VCaP (cell line): Measurements from ENCODE around the gene STK17B.

Experiments
- H3K27ac ChIP-seq: fragments of 450-650 bp; 2 replicates; pipeline ENCODE4 v1.5.1; 2017
- TF ChIP-seq, protein P1 (sequence below): fragments of 450-650 bp; conservative IDR thresholded peaks from 2 replicates; pipeline ENCODE4 v1.5.1; 2017; ENCODE audit warnings: mild to moderate bottlenecking, moderate library complexity

The STK17B gene

DNA sequence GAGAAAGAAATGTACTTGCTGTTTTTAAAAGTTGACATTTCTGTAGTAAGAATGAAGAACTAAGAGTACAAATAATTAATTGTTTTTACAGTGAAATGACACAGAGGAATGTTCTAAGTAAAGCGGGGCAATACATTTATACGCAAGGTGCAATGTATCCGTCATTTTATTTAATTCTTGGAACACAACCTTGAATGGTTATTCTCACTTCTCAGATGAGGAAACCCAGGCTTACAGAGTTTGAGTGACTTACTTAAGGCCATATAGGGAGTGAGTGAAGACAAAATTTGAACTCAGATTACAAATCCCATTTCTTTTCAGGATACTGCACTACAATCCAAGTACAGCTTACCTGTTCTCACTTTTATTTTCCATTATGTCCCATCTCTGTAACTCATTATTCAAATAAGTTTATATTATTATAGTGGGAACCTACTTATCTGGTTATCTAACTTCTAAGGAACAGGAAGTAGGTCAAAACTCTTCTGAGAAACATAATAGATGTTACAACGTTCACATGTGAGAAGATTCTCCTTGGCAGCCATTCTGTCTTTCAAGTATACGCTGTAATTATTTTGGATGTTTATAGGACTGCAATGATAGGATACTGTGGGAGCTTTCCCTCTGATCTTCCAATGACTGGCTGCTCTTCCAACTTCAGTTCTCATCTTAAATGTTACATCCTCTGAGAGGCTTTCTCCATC, 12.3 kb upstream of the STK17B start:
- no peak overlapping the region; the same call in 1 of the 2 replicates for H3K27ac ChIP-seq
- TF ChIP-seq, protein P1, sequence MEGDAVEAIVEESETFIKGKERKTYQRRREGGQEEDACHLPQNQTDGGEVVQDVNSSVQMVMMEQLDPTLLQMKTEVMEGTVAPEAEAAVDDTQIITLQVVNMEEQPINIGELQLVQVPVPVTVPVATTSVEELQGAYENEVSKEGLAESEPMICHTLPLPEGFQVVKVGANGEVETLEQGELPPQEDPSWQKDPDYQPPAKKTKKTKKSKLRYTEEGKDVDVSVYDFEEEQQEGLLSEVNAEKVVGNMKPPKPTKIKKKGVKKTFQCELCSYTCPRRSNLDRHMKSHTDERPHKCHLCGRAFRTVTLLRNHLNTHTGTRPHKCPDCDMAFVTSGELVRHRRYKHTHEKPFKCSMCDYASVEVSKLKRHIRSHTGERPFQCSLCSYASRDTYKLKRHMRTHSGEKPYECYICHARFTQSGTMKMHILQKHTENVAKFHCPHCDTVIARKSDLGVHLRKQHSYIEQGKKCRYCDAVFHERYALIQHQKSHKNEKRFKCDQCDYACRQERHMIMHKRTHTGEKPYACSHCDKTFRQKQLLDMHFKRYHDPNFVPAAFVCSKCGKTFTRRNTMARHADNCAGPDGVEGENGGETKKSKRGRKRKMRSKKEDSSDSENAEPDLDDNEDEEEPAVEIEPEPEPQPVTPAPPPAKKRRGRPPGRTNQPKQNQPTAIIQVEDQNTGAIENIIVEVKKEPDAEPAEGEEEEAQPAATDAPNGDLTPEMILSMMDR: no peak

DNA sequence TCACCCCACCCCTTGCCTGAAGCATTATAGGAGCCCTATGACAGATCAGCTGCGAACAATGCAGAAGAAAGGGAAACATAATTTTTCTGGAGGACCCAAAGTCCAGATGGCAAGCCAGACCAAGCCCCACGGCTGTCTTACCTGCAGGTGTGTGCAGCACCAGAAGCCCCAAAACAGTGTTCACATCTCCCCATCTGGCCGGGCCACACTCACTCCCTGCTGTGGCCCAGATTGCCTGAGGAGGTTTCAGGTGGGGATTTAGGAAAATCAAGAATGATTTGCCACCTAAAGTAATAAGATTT, 11.7 kb upstream of the STK17B start:
- H3K27ac ChIP-seq: peak overlapping the region; percentile 59

DNA sequence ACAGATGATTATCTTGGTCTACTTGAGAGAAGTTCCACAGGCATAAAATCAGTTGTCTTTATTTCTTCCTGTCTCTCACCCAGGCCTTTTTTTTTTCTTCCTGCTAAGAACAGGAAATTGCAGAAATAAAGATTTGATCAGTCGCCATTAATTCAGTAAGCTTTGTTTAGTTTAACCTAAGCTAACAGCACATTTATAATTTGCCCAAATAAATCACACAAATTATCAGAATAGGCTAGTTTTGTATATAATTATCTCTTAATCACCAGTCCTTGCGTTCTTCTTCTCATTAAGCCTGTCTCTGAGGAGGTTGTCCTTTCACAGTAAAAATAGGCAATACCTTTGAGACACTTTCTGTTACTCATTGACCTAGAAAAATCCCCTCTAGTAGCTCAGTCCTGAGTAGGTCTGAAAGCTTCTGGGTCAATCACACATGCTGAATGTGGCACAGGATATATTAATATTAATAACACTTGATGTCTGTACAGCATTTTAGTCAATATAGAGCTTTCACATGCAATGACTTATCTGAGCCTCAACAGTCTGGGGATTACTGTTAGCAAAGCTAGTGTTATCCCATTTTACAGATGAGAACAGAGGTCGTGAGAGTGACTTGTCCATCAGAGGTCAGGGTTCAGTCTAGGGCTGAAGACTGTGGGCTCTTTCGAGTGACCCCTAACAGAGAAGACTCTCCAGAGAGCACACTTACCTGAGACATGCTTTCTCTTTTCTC, 11.2 kb upstream of the STK17B start:
- TF ChIP-seq, protein P1: no peak
- H3K27ac ChIP-seq: peak overlapping the region; percentile 59

More for the DNA sequence above, 11.7 kb upstream of the STK17B start:
- TF ChIP-seq, protein P1: no peak

DNA sequence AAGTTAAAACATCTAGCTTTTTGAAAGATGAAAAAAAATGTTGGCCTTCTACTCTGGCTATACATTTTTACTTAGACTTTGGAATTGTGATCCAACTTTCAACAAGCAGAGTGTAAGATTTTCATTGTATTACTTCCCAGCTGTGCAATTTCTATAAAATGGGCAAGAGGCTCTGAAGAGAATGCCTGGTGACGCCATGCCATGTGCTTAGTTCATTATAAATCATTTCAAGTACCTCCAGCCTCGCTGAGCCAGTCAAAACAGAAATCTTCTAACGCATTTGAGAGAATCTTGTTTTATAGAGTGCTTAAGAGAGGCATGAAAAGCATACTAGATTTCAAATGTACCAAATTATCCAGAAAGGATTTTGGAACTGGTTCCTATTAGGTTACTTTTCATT, 10.1 kb upstream of the STK17B start:
- TF ChIP-seq, protein P1: no peak

DNA sequence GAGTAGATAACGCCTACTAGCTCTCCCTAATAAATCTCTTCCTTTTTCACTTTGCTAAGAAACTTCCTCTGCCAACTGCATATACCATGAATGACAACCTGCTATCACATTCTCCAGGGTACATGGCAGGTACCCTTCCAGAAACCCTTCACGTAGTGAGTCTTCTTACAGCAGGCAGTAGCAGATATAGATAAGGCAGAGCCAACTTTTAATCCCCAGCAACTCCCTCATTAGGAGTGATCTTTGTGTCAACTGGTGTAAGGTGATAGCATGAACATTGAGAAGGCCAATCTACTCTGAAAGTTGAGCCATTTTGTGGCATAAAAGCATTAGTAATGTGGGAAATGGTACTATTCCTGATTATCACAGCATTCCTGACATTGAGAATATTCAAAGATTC, 5.7 kb upstream of the STK17B start:
- TF ChIP-seq, protein P1: no peak
- no peak overlapping the region for H3K27ac ChIP-seq

More for the DNA sequence above, 10.1 kb upstream of the STK17B start:
- H3K27ac ChIP-seq: peak overlapping the region; percentile 59

DNA sequence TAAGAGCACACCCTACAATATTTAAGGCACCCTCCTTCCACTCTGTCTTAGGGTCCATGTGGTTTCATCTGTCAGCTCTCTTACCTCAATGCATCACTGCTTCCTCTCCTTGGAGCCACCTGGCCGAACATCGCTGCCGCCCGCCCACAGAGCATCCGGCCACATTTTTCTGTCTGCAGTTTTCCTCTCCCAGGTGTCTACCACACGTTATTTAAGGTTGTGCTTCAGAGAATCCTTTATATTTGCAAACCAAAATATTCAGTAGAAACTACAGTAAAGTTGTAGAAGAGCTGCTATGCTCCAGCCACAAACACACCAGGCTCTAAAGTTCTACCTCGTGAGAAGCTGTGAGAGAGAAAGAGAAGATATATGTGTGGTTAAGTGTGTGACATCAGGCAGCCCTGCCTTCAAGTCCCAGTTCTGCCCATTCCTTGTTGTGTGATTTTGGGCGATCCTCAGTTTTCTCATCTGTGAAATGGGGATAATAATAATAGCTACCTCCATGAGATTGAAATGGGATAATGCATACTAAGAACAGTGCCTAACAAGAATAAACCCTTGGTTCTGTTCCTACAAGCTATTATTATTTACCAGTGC, 4.9 kb upstream of the STK17B start:
- no peak overlapping the region for H3K27ac ChIP-seq
- TF ChIP-seq, protein P1: no peak

DNA sequence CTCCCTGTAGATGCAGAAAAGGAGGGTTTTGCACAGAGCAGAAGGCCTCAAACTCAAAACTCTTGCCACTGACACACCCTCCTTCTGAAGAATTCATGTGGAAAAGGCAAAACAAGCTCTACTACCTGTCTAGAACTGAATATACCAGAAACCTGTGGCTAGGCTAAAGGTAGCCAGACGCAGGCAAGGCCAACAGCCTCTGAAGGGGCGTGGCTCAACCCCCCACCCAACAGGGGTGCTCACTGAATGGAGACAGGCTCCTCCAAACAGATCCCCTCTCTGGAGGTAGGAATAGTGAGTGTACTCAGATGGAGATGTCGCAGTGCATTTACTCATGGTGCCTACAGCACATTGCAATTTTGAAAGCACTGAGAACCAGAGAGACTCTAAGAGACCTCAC, 3.0 kb upstream of the STK17B start:
- H3K27ac ChIP-seq: no peak overlapping the region
- TF ChIP-seq, protein P1: no peak
